Measurements from ENCODE around the gene RBM22.

The RBM22 gene

DNA sequence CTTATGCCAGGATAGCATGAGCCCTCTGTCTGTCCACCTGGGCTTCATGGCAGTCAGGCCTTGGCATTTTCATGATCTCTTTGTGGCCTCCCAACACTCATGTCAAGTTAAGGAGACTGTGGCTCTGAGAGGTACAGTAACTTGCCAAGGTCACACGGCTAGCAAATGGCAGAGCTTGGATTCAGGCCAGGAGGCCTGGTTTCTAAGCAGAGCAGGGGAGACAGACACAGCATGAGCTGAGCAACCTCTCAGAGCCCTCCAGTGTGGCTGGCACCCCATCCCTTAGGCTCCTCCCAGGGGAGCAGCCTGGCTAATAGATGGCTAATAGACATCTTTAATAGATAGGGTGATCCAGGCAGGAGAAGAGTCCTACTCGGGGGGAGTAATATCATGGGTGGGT lies 56.3 kb downstream of the RBM22 start:
- Histone ChIP-seq H3K4me1 (ENCODE audit: insufficient read depth, low read length, poor library complexity, severe bottlenecking) (no peaks in the 10 kb centered on the region), H4K20me1 (ENCODE audit: insufficient read depth, low read length, poor library complexity, severe bottlenecking) (no peaks in the 10 kb centered on the region), H3F3A (ENCODE audit: low read depth) (no peaks in the 10 kb centered on the region), H3K4me2 (ENCODE audit: low read depth, low read length, poor library complexity, severe bottlenecking) (no peak overlapping the region), H3K9me3 (ENCODE audit: insufficient read depth, low read depth, low read length) (no peaks in the 10 kb centered on the region), H3K9ac (ENCODE audit: low read depth, low read length, poor library complexity, severe bottlenecking) (no peak overlapping the region), H3K4me3 (ENCODE audit: low read length, poor library complexity, severe bottlenecking) (no peak overlapping the region), H3K36me3 (ENCODE audit: insufficient read depth, low read length) (no peaks in the 10 kb centered on the region), H3K79me2 (ENCODE audit: insufficient read depth, low read length) (no peaks in the 10 kb centered on the region), H3K27me3 (ENCODE audit: insufficient read depth, low read length, poor library complexity, severe bottlenecking) (no peaks in the 10 kb centered on the region), H3K9me2 (replicated peaks; ENCODE audit: low read depth, low read length) (no peaks in the 10 kb centered on the region), H2AFZ (ENCODE audit: low read length) (no peak overlapping the region)
- TF ChIP-seq EZH2phosphoT487 (IDR thresholded peaks at IDR 0.05; ENCODE audit: borderline replicate concordance), result no peak
- TF ChIP-seq, protein P1, sequence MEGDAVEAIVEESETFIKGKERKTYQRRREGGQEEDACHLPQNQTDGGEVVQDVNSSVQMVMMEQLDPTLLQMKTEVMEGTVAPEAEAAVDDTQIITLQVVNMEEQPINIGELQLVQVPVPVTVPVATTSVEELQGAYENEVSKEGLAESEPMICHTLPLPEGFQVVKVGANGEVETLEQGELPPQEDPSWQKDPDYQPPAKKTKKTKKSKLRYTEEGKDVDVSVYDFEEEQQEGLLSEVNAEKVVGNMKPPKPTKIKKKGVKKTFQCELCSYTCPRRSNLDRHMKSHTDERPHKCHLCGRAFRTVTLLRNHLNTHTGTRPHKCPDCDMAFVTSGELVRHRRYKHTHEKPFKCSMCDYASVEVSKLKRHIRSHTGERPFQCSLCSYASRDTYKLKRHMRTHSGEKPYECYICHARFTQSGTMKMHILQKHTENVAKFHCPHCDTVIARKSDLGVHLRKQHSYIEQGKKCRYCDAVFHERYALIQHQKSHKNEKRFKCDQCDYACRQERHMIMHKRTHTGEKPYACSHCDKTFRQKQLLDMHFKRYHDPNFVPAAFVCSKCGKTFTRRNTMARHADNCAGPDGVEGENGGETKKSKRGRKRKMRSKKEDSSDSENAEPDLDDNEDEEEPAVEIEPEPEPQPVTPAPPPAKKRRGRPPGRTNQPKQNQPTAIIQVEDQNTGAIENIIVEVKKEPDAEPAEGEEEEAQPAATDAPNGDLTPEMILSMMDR (conservative IDR thresholded peaks at IDR 0.05; ENCODE audit: low read length), result no peak

DNA sequence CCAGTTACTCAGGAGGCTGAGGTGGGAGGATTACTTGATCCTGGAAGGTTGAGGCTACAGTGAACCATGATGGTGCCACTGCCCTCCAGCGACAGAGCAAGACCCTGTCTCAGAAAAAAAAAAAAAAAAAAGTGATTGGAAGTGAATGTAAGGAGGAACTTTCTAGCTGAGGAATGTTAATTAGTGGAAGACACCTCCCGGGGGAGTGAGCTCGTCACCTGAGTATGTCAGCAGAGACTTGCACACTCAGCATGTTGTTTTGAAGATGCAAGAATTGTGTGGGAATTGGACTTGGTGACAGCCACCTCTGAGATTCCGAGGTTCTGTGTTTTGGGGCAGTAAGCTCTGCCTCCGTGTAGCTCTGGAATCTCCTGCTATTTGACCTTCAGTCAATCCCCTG lies 56.8 kb downstream of the RBM22 start:
- Histone ChIP-seq H3F3A (ENCODE audit: low read depth) (no peaks in the 10 kb centered on the region), H3K9ac (ENCODE audit: low read depth, low read length, poor library complexity, severe bottlenecking) (no peak overlapping the region), H3K79me2 (ENCODE audit: insufficient read depth, low read length) (no peaks in the 10 kb centered on the region), H2AFZ (ENCODE audit: low read length) (no peak overlapping the region), H3K4me1 (ENCODE audit: insufficient read depth, low read length, poor library complexity, severe bottlenecking) (no peaks in the 10 kb centered on the region), H3K4me3 (ENCODE audit: low read length, poor library complexity, severe bottlenecking) (no peak overlapping the region), H3K9me2 (replicated peaks; ENCODE audit: low read depth, low read length) (no peaks in the 10 kb centered on the region), H3K4me2 (ENCODE audit: low read depth, low read length, poor library complexity, severe bottlenecking) (no peak overlapping the region), H3K9me3 (ENCODE audit: insufficient read depth, low read depth, low read length) (no peaks in the 10 kb centered on the region), H4K20me1 (ENCODE audit: insufficient read depth, low read length, poor library complexity, severe bottlenecking) (no peaks in the 10 kb centered on the region), H3K36me3 (ENCODE audit: insufficient read depth, low read length) (no peaks in the 10 kb centered on the region), H3K27me3 (ENCODE audit: insufficient read depth, low read length, poor library complexity, severe bottlenecking) (no peaks in the 10 kb centered on the region)
- TF ChIP-seq EZH2phosphoT487 (IDR thresholded peaks at IDR 0.05; ENCODE audit: borderline replicate concordance), result no peak
- TF ChIP-seq, protein P1 (conservative IDR thresholded peaks at IDR 0.05; ENCODE audit: low read length), result no peak

DNA sequence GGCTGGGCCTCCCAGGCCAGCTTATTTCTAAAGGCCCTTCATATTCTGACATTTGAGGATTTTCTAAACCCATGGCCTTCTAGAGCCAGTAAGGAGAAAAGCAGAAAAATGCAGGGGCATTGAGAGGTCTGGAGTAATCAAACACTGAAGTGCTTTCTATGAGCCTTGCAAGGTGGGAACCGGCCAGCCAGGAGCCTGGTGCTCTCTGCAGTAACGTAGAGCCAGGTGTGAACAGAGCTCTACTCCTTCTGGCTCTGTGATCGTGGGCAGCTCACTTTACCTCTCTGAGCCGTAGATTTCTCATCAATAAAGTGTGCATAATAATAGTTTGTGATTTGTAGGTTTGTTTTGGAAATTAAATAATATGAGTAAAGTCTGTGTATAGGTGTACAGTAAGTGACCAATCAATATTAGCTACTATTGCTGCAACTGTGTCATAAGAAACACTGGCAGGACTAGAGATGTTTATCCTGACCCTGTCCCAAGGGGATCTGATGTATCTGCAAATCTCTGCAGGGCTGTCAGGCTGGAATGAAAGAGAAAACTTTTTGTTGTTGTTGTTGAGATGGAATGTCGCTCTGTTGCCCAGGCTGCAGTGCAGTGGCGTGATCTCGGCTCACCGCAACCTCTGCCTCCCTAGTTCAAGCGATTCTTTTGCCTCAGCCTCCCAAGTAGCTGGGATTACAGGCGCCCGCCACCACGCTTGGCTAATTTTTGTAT lies 57.7 kb downstream of the RBM22 start:
- no peaks in the 10 kb centered on the region for H3K9me3 ChIP-seq (ENCODE audit: insufficient read depth, low read depth, low read length)
- no peaks in the 10 kb centered on the region for H3F3A ChIP-seq (ENCODE audit: low read depth)
- no peak overlapping the region for H3K9ac ChIP-seq (ENCODE audit: low read depth, low read length, poor library complexity, severe bottlenecking)
- H3K4me2 ChIP-seq (ENCODE audit: low read depth, low read length, poor library complexity, severe bottlenecking), result no peak overlapping the region
- TF ChIP-seq, protein P1 (conservative IDR thresholded peaks at IDR 0.05; ENCODE audit: low read length), result no peak
- TF ChIP-seq EZH2phosphoT487 (IDR thresholded peaks at IDR 0.05; ENCODE audit: borderline replicate concordance), result no peak
- H3K27me3 ChIP-seq (ENCODE audit: insufficient read depth, low read length, poor library complexity, severe bottlenecking), result no peaks in the 10 kb centered on the region
- no peaks in the 10 kb centered on the region for H3K36me3 ChIP-seq (ENCODE audit: insufficient read depth, low read length)
- no peaks in the 10 kb centered on the region for H3K79me2 ChIP-seq (ENCODE audit: insufficient read depth, low read length)
- H4K20me1 ChIP-seq (ENCODE audit: insufficient read depth, low read length, poor library complexity, severe bottlenecking), result no peaks in the 10 kb centered on the region
- no peak overlapping the region for H2AFZ ChIP-seq (ENCODE audit: low read length)
- H3K4me3 ChIP-seq (ENCODE audit: low read length, poor library complexity, severe bottlenecking), result no peak overlapping the region
- H3K9me2 ChIP-seq (replicated peaks; ENCODE audit: low read depth, low read length), result no peaks in the 10 kb centered on the region
- no peaks in the 10 kb centered on the region for H3K4me1 ChIP-seq (ENCODE audit: insufficient read depth, low read length, poor library complexity, severe bottlenecking)

All from Loucy (cell line).